NCI-H460 (cell line): ENCODE data around the gene ALB. TPM values are rescaled to one million over a fixed set of nuclear protein-coding genes. Genes with fewer than 3 reads are reported as not detected.

Experiments
- DNase-seq: peaks from one replicate; pipeline ENCODE4 v3.0.0-alpha.2; 2016; ENCODE audit warnings: low read depth; ENCODE audit errors: extremely low read depth
- total RNA-seq: library from RNA; depleted of rRNA; stranded (reverse); fragments of >200 nt; shearing (Covaris generic); gene quantifications from 2 replicates; pipeline ENCODE4 v1.2.3, GENCODE V29; 2014

Gene ALB
- total RNA-seq, 1 experiment from 2014 or later: not detected

- DNase-seq: no peak
These were observed 4.2 kb downstream of the ALB start for GRCh38 chr4:73408181-73408867.

DNA sequence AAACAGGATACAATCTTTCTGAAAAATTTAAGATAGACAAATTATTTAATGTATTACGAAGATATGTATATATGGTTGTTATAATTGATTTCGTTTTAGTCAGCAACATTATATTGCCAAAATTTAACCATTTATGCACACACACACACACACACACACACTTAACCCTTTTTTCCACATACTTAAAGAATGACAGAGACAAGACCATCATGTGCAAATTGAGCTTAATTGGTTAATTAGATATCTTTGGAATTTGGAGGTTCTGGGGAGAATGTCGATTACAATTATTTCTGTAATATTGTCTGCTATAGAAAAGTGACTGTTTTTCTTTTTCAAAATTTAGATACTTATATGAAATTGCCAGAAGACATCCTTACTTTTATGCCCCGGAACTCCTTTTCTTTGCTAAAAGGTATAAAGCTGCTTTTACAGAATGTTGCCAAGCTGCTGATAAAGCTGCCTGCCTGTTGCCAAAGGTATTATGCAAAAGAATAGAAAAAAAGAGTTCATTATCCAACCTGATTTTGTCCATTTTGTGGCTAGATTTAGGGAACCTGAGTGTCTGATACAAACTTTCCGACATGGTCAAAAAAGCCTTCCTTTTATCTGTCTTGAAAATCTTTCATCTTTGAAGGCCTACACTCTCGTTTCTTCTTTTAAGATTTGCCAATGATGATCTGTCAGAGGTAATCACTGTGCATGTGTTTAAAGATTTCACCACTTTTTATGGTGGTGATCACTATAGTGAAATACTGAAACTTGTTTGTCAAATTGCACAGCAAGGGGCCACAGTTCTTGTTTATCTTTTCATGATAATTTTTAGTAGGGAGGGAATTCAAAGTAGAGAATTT lies 5.2 kb downstream of the ALB start:
- DNase-seq: no peak

DNA sequence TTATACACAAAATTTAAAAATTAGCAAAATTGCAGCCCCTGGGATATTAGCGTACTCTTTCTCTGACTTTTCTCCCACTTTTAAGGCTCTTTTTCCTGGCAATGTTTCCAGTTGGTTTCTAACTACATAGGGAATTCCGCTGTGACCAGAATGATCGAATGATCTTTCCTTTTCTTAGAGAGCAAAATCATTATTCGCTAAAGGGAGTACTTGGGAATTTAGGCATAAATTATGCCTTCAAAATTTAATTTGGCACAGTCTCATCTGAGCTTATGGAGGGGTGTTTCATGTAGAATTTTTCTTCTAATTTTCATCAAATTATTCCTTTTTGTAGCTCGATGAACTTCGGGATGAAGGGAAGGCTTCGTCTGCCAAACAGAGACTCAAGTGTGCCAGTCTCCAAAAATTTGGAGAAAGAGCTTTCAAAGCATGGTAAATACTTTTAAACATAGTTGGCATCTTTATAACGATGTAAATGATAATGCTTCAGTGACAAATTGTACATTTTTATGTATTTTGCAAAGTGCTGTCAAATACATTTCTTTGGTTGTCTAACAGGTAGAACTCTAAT lies 6.0 kb downstream of the ALB start:
- DNase-seq: no peak

GRCh38 chr4:73410916-73411730 lies 7.0 kb downstream of the ALB start:
- DNase-seq: no peak

DNA sequence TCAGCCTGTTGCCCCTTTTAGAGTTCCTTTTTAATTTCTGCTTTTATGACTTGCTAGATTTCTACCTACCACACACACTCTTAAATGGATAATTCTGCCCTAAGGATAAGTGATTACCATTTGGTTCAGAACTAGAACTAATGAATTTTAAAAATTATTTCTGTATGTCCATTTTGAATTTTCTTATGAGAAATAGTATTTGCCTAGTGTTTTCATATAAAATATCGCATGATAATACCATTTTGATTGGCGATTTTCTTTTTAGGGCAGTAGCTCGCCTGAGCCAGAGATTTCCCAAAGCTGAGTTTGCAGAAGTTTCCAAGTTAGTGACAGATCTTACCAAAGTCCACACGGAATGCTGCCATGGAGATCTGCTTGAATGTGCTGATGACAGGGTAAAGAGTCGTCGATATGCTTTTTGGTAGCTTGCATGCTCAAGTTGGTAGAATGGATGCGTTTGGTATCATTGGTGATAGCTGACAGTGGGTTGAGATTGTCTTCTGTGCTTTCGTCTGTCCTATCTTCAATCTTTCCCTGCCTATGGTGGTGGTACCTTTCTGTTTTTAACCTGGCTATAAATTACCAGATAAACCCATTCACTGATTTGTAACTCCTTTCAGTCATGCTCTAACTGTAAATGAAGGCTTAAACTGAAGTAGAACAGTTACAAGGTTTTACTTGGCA lies 7.8 kb downstream of the ALB start:
- DNase-seq: no peak

DNA sequence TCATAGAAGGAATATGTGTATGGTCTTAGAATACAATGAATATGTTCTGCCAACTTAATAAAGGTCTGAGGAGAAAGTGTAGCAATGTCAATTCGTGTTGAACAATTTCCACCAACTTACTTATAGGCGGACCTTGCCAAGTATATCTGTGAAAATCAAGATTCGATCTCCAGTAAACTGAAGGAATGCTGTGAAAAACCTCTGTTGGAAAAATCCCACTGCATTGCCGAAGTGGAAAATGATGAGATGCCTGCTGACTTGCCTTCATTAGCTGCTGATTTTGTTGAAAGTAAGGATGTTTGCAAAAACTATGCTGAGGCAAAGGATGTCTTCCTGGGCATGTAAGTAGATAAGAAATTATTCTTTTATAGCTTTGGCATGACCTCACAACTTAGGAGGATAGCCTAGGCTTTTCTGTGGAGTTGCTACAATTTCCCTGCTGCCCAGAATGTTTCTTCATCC lies 9.2 kb downstream of the ALB start:
- no peak for DNase-seq

GRCh38 chr4:73414936-73415271 lies 10.8 kb downstream of the ALB start:
- no peak for DNase-seq

DNA sequence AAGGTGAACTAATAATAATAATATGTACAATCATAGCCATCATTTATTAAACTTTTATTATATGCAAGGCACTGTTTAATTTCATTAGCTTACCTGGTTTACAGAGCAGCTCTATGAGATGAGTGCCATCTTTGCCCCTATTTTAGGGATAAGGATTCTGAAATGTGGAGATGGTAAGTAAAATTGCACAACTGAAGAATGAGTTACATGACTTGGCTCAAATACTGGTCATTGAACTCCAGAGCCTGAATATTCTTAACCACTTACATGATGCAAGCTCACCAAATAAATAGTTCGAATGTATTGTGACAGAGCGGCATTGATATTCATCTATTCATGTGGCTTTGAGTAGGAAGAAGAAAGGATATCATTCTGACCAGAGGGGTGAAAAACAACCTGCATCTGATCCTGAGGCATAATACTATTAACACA lies 11.7 kb downstream of the ALB start:
- DNase-seq: no peak

DNA sequence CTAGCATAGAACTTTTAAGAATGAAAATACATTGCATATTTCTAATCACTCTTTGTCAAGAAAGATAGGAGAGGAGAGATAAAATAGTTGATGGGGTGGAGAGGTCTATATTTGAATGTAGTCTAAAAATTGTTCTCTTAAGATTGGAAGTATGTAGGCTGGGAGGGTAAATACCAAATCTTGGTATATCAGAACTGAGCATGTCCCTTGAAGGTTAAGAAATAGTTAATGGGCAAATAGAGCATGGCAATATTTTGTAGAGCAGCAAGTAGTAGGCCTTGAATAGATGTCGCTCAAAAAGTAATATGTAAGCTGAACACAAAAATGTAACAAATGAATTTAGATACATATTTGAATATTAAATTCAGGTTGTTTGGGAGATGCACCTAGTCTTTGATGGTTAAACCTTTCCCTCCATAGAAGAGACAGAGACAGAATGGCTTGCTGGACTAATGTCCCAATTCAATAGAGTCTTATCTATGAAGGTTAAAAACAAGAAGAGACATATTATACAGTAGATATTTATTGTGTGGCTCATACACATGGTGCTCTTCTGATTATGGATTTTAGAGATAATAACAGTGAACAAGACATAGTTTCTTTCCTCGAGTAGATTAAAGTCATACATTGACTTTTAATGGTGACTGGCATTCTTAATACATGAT lies 12.5 kb downstream of the ALB start:
- no peak for DNase-seq

DNA sequence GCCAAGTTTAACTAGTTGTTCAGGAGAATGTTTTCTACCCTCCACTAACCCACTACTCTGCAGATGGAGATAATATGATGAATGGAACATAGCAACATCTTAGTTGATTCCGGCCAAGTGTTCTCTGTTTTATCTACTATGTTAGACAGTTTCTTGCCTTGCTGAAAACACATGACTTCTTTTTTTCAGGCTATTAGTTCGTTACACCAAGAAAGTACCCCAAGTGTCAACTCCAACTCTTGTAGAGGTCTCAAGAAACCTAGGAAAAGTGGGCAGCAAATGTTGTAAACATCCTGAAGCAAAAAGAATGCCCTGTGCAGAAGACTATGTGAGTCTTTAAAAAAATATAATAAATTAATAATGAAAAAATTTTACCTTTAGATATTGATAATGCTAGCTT lies 13.3 kb downstream of the ALB start:
- DNase-seq: no peak

DNA sequence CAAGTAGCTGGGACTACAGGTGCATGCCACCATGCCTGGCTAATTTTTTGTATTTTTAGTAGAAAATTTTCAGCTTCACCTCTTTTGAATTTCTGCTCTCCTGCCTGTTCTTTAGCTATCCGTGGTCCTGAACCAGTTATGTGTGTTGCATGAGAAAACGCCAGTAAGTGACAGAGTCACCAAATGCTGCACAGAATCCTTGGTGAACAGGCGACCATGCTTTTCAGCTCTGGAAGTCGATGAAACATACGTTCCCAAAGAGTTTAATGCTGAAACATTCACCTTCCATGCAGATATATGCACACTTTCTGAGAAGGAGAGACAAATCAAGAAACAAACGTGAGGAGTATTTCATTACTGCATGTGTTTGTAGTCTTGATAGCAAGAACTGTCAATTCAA lies 13.9 kb downstream of the ALB start:
- no peak for DNase-seq

- DNase-seq: no peak
These were observed 14.6 kb downstream of the ALB start for GRCh38 chr4:73418677-73419076.

GRCh38 chr4:73419106-73420038 lies 15.3 kb downstream of the ALB start:
- DNase-seq: no peak

DNA sequence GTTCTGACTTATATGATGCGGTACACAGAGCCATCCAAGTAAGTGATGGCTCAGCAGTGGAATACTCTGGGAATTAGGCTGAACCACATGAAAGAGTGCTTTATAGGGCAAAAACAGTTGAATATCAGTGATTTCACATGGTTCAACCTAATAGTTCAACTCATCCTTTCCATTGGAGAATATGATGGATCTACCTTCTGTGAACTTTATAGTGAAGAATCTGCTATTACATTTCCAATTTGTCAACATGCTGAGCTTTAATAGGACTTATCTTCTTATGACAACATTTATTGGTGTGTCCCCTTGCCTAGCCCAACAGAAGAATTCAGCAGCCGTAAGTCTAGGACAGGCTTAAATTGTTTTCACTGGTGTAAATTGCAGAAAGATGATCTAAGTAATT lies 16.5 kb downstream of the ALB start:
- DNase-seq: no peak

GRCh38 chr4:73421708-73422457 lies 17.8 kb downstream of the ALB start:
- DNase-seq: no peak

- DNase-seq: no peak
These were observed 18.3 kb downstream of the ALB start for GRCh38 chr4:73422458-73422752.

DNA sequence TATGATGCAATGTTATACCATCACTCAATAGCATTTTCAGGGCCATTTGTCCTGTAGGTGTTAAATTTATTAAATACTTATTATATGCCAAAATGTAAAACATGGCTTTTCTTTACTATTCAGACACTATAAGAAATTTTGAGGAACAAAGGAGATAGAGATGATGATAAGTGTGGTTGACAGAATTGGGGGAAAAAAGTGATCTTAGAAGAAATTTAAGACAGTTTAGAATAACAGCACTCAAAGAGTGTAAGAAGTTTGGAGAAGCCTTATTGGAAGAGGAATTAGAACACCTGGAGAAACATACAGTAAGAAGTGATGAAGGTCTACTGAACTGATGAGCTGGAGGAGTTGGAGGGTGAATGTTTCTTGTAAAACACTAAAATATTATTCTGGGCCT lies 19.1 kb downstream of the ALB start:
- no peak for DNase-seq

DNA sequence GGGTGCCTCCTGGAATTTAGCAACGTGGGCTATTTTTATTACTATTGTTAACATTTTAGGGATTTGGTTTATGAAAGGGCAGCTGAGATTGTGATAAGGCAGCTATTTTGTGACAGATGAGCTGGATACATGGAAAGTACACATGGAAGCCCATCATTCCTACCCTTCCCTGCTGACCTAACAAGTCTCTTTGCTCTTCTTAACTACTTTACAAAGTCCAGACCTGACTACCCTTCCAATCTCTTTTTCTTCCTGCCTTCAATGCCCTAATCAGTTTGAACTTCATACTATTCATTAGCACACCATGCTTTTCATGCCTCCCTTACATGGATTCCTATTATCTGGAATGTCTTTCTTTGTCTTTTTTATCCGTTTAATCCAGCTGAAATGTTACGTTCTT lies 22.6 kb downstream of the ALB start:
- DNase-seq: no peak
